GM12874 (cell line): ENCODE measurements around the gene RYR3.

ENCODE experiments used
- TF ChIP-seq, protein P1 (sequence below): IDR thresholded peaks from 2 replicates; pipeline ENCODE4 v1.5.1; 2011; ENCODE audit warnings: low read depth, mild to moderate bottlenecking, control low read depth, low read length, moderate library complexity; ENCODE audit not compliant: insufficient read depth

The RYR3 gene

DNA sequence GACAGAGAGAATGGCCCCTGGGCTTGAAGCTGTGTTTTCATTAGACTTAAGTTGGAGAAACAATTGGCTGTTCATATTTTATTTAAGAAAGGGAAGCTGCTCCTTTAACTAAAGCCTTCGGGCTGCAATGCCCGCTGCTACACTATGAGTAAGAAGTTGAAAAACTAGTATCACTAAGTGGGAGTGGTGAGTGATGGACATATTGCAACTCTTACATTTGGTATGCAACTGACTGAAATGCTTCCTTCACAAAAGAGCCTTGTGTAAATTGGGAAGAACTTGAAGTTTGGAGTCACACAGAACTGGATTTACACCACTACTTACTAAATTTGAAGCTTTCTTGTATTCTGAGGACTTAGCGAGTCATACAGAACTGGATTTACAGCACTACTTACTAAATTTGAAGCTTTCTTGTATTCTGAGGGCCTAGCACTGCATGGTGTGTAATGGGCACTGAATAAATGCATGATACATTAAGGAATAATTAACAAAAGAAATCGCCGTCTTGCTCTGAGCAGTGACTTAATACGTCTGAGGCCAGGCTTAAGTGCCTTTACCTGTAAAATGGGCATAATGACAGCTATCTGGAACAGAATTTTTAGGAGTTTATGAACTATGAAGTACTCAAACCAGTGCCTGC lies 149.5 kb downstream of the RYR3 start:
- TF ChIP-seq, protein P1, sequence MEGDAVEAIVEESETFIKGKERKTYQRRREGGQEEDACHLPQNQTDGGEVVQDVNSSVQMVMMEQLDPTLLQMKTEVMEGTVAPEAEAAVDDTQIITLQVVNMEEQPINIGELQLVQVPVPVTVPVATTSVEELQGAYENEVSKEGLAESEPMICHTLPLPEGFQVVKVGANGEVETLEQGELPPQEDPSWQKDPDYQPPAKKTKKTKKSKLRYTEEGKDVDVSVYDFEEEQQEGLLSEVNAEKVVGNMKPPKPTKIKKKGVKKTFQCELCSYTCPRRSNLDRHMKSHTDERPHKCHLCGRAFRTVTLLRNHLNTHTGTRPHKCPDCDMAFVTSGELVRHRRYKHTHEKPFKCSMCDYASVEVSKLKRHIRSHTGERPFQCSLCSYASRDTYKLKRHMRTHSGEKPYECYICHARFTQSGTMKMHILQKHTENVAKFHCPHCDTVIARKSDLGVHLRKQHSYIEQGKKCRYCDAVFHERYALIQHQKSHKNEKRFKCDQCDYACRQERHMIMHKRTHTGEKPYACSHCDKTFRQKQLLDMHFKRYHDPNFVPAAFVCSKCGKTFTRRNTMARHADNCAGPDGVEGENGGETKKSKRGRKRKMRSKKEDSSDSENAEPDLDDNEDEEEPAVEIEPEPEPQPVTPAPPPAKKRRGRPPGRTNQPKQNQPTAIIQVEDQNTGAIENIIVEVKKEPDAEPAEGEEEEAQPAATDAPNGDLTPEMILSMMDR = no peak

DNA sequence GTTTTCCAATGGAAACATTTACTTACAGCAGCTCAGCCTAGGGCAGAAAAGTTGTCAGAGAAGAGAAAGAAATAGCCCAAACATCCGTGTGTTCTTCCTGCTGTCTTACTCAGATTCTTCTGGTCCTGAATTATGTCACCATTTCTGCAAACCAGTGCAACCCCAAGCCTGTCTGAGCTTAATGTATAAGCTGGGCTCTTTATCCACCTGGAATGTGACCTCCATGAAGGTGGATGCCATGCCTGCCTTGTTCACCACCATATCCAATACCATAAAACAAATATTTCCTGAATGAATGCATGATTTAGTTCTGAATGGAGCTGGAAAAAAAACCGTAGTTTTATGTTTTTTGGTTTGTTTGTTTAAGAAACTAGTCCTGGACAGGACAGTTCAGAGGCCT lies 150.9 kb downstream of the RYR3 start:
- TF ChIP-seq, protein P1 = no peak

DNA sequence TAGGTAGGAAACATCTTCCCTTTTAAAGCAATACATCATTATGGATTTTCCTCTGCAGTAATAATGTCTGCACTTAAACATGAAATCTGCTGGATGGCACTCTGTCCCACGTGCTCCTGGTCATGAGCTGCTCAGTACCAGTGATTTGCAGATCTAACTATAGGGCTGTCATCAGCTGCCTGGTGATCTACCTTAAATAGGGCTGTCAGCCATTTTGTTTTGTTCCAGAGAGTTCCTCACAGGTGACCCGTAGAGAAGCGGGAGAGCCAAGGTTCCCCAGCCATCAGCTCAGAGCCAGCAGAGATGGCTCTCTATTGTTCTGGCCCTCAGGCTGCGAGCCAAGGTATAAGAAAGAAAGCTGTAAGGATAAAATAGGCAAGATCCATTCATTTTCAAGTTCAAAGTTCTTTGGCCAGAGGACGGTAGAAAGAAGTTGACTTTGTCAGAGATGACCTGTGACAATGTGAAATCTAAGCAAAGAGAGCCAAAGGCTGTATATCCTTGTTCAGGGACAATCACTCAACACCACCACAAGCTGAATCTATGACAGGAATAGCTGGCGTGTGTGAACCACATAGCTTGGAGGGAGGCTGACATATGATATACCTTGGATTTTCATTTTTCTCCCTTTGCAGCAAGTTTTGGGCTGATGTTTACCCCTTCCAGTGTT lies 156.5 kb downstream of the RYR3 start:
- TF ChIP-seq, protein P1 = no peak

DNA sequence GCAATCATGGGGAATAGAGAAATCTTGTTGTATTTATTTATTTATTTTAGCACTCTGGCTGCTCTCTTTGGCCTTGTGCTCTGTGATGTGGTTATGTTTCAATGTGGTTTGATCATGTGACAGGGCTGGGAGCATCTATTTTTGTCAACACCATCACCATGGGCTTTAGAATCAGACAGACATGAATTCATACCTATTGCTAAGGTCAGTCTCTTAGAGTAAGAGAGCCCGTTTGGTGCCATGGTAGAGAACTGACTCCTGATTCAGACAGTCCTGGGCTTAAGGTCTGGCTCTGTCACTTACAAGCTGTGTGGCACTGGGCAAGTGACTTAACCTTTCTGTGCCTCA lies 157.0 kb downstream of the RYR3 start:
- TF ChIP-seq, protein P1 = no peak

DNA sequence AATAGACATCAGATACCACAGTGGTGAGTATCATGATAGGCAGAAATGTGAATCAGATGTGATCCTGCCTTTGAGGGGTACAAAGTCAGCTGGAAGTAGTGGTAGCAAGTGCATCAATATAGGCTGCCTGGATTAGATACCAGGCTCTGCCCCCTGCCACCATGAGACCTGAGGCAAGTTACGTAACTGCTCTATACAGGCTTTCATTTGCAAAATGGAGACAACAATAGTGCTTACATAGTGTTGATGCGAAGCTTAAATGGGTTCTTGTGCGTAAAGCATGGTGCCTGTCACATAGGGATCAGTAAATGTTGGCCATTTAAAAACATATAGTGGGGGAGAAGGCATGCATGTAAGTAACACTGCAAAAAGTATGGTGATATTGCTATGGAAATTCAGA lies 158.0 kb downstream of the RYR3 start:
- TF ChIP-seq, protein P1 = no peak

DNA sequence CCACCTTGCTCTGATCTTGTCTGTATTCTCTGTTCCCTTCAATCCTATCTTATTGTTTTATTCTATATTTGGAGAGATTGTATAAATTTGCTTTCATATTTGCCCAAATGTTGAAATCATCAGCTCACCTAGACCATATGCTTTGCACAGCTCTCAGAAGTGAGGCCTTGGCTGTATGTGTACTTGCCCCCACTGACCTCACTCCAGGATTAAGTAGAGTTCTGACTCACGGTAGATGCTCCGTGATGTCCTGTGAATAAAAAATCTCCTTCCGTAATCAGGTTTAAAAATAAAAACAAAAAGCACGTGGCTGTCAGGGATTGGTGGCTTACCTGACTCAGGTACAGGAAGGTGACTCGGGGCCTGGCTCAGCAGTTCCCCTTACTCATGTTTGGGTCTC lies 162.2 kb downstream of the RYR3 start:
- TF ChIP-seq, protein P1 = no peak

DNA sequence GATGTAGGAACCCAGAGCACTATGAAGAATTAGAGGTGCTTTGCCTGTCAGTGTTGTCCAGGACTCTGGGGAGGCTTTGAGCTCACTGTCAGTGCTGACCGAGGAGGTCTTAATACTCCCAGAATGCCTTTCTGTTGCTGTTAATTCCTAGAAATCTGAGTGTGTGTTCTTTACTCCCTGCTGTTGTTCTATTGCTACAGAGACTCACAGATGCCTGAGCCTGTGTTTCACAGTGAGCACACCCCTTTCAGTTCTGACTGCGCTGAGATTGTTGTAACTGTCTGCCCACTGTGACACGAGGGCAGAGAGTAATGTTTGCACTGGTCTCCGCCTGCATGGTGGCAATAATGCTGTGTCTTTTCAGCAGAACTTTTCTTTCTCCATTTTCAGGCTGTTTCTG lies 162.9 kb downstream of the RYR3 start:
- TF ChIP-seq, protein P1 = no peak
